NT2/D1 (cell line): ENCODE measurements around the gene TAOK3.

Source experiments
- DNase-seq: peaks from one replicate; pipeline ENCODE4 v3.0.0-alpha.2; 2011; ENCODE audit warnings: low read depth, low spot score
- H3K27me3 ChIP-seq: 2 replicates; pipeline ENCODE4 v1.6.0; 2011; ENCODE audit warnings: mild to moderate bottlenecking; ENCODE audit not compliant: insufficient read length, insufficient read depth
- H3K36me3 ChIP-seq: 2 replicates; pipeline ENCODE4 v1.6.1; 2011; ENCODE audit warnings: mild to moderate bottlenecking, low read length, mixed read lengths; ENCODE audit not compliant: insufficient read depth, insufficient read length
- H3K4me1 ChIP-seq: 2 replicates; pipeline ENCODE4 v1.5.1; 2011; ENCODE audit not compliant: insufficient read depth, insufficient read length
- H3K4me3 ChIP-seq: 2 replicates; pipeline ENCODE4 v1.5.1; 2011; ENCODE audit warnings: low read depth; ENCODE audit not compliant: insufficient read length
- H3K9ac ChIP-seq: 2 replicates; pipeline ENCODE4 v1.6.0; 2011; ENCODE audit warnings: low read depth; ENCODE audit not compliant: insufficient read length
- H3K9me3 ChIP-seq: 2 replicates; pipeline ENCODE4 v1.5.1; 2011; ENCODE audit warnings: mild to moderate bottlenecking, low read length; ENCODE audit not compliant: insufficient read depth
- SUZ12 ChIP-seq: IDR thresholded peaks from 2 replicates; pipeline ENCODE4 v1.6.1; 2011; ENCODE audit not compliant: insufficient read length, insufficient read depth; ENCODE audit errors: extremely low read depth
- YY1 ChIP-seq: IDR thresholded peaks from 2 replicates; pipeline ENCODE4 v1.6.1; 2011; ENCODE audit not compliant: insufficient read length, insufficient read depth
- ZNF274 ChIP-seq: IDR thresholded peaks from 2 replicates; pipeline ENCODE4 v1.6.1; 2011; ENCODE audit warnings: mild to moderate bottlenecking, low read depth, low read length

Gene TAOK3

DNA sequence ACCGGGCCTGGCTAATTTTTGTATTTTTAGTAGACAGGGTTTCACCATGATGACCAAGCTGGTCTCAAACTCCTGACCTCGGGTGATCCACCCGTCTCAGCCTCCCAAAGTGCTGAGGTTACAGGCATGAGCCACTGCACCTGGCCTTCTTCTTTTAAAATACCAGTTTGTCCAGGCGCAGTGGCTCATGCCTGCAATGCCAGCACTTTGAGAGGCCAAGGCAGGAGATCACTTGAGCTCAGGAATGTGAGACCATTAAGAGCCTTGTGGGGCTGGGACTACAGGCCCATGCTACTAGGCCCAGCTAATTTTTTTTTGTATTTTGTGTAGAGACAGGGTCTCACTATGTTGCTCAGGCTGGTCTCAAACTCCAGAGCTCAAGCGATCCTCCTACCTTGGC is 244.8 kb downstream of the TAOK3 start:
- Histone ChIP-seq H3K9ac (no peak overlapping the region), H3K4me3 (no peak overlapping the region), H3K36me3 (no peaks in the 10 kb centered on the region), H3K4me1 (peaks cover 5% of the 10 kb centered on the region), H3K27me3 (no peaks in the 10 kb centered on the region), H3K9me3 (no peaks in the 10 kb centered on the region)
- DNase-seq, result no peak
- TF ChIP-seq ZNF274 (no peak), SUZ12 (no peak), YY1 (no peak)

- DNase-seq, result no peak
- TF ChIP-seq SUZ12, result no peak
- TF ChIP-seq ZNF274, result no peak
- no peak for TF ChIP-seq YY1
- H3K36me3 ChIP-seq, result no peaks in the 10 kb centered on the region
Measured at GRCh38 chr12:118126119-118126757, 246.5 kb downstream of the TAOK3 start.

GRCh38 chr12:118125743-118126118 is 247.0 kb downstream of the TAOK3 start:
- TF ChIP-seq ZNF274 (no peak), YY1 (no peak), SUZ12 (no peak)
- Histone ChIP-seq H3K9ac (no peak overlapping the region), H3K36me3 (no peaks in the 10 kb centered on the region), H3K4me1 (peaks cover 5% of the 10 kb centered on the region), H3K27me3 (no peaks in the 10 kb centered on the region), H3K4me3 (no peak overlapping the region), H3K9me3 (no peaks in the 10 kb centered on the region)
- DNase-seq, result no peak

More at GRCh38 chr12:118126119-118126757, 246.5 kb downstream of the TAOK3 start:
- H3K9me3 ChIP-seq, result no peaks in the 10 kb centered on the region
- H3K9ac ChIP-seq, result no peak overlapping the region
- H3K4me1 ChIP-seq, result peaks cover 5% of the 10 kb centered on the region
- no peak overlapping the region for H3K4me3 ChIP-seq
- no peaks in the 10 kb centered on the region for H3K27me3 ChIP-seq

GRCh38 chr12:118124333-118124874 is 248.3 kb downstream of the TAOK3 start:
- no peaks in the 10 kb centered on the region for H3K9me3 ChIP-seq
- no peaks in the 10 kb centered on the region for H3K27me3 ChIP-seq
- H3K4me1 ChIP-seq, result peaks cover 5% of the 10 kb centered on the region
- no peak for TF ChIP-seq ZNF274
- H3K36me3 ChIP-seq, result no peaks in the 10 kb centered on the region
- no peak for DNase-seq
- no peak overlapping the region for H3K9ac ChIP-seq
- H3K4me3 ChIP-seq, result no peak overlapping the region

GRCh38 chr12:118122264-118122663 is 250.4 kb downstream of the TAOK3 start:
- no peaks in the 10 kb centered on the region for H3K36me3 ChIP-seq
- DNase-seq, result no peak
- TF ChIP-seq ZNF274, result no peak
- no peak for TF ChIP-seq SUZ12
- TF ChIP-seq YY1, result no peak
- no peaks in the 10 kb centered on the region for H3K9me3 ChIP-seq
- H3K4me3 ChIP-seq, result no peak overlapping the region
- no peaks in the 10 kb centered on the region for H3K27me3 ChIP-seq
- peaks cover 5% of the 10 kb centered on the region for H3K4me1 ChIP-seq
- no peak overlapping the region for H3K9ac ChIP-seq

- peak; percentile 80 for DNase-seq
- no peaks in the 10 kb centered on the region for H3K9me3 ChIP-seq
- no peak overlapping the region for H3K4me3 ChIP-seq
- H3K36me3 ChIP-seq, result no peaks in the 10 kb centered on the region
- no peaks in the 10 kb centered on the region for H3K27me3 ChIP-seq
- H3K4me1 ChIP-seq, result no peaks in the 10 kb centered on the region
- H3K9ac ChIP-seq, result peak overlapping the region; percentile 6
- TF ChIP-seq ZNF274 (no peak), SUZ12 (no peak), YY1 (no peak)
Measured at GRCh38 chr12:118120579-118121363, 251.9 kb downstream of the TAOK3 start.

DNA sequence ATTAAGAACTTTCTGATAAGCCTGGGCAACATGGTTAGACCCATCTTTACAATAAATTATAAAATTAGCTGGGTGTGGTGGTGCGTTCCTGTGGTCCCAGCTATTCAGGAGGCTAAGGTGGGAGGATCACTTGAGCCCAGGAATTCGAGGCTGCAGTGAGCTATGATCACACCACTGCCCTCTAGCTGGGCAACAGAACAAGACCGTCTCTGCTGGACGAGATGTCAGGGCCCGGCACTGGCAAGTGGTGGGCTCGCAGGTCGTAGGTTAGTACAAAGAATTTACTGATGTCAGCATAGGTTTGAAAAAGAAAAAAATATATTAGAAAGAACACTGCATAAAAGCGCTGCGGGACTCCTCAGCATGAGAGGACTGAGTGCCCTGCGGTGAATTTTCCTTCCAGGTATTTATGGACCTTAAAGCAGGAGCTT is 253.2 kb downstream of the TAOK3 start:
- Histone ChIP-seq H3K4me1 (no peaks in the 10 kb centered on the region), H3K9ac (no peak overlapping the region), H3K9me3 (peaks cover 7% of the 10 kb centered on the region; the same call in 1 of the 2 replicates), H3K27me3 (no peaks in the 10 kb centered on the region), H3K36me3 (no peaks in the 10 kb centered on the region), H3K4me3 (no peak overlapping the region)
- no peak for TF ChIP-seq YY1
- no peak for TF ChIP-seq SUZ12
- TF ChIP-seq ZNF274, result no peak
- DNase-seq, result no peak
